Fibroblast of lung (primary cell): Measurements from ENCODE around the gene C6orf141. TPM values are rescaled to one million over a fixed set of nuclear protein-coding genes. Genes with fewer than 3 reads are reported as not detected.

Experiments used
- DNase-seq, 2 donors: peaks; one replicate each; pipeline versions ENCODE4 v3.0.0 to v3.0.0-alpha.2; 2010; ENCODE audit warnings: low read depth in 2 of 2
- H2AFZ ChIP-seq: 2 replicates; pipeline ENCODE4 v1.5.1; 2012; ENCODE audit warnings: low read length, control low read depth, inconsistent platforms
- H3K27ac ChIP-seq: 2 replicates; pipeline ENCODE4 v1.5.1; 2011; ENCODE audit warnings: low read length, control low read depth; ENCODE audit not compliant: insufficient read depth
- H3K27me3 ChIP-seq: 2 replicates; pipeline ENCODE4 v1.5.1; 2011; ENCODE audit warnings: mild to moderate bottlenecking, low read length; ENCODE audit not compliant: control insufficient read depth, insufficient read depth
- H3K36me3 ChIP-seq: 2 replicates; pipeline ENCODE4 v1.5.1; 2011; ENCODE audit warnings: low read length; ENCODE audit not compliant: control insufficient read depth, insufficient read depth
- H3K4me1 ChIP-seq: 2 replicates; pipeline ENCODE4 v1.5.1; 2011; ENCODE audit warnings: low read length; ENCODE audit not compliant: control insufficient read depth, insufficient read depth; ENCODE audit errors: extremely low read depth
- H3K4me2 ChIP-seq: 2 replicates; pipeline ENCODE4 v1.5.1; 2011; ENCODE audit warnings: low read length, control low read depth; ENCODE audit not compliant: insufficient read depth; ENCODE audit errors: extremely low read depth
- H3K4me3 ChIP-seq, 4 experiments: fragments of 200-600 bp in 1 of 4; sonication (generic) in 1 of 4; replicated peaks in 1 of 4; 2 replicates each; pipeline ENCODE4 v1.5.1; 2011 to 2016; ENCODE audit warnings: low read length in 4 of 4, low read depth in 3 of 4, mild to moderate bottlenecking in 3 of 4, control low read depth in 2 of 4, inconsistent platforms in 1 of 4, mixed read lengths in 1 of 4; ENCODE audit not compliant: insufficient read depth in 1 of 4; ENCODE audit errors: control extremely low read depth in 1 of 4
- H3K79me2 ChIP-seq: 2 replicates; pipeline ENCODE4 v1.5.1; 2012; ENCODE audit warnings: mild to moderate bottlenecking, low read length, inconsistent platforms; ENCODE audit not compliant: control insufficient read depth, insufficient read depth
- H3K9ac ChIP-seq: 2 replicates; pipeline ENCODE4 v1.5.1; 2011; ENCODE audit warnings: mild to moderate bottlenecking, low read length, control low read depth; ENCODE audit not compliant: insufficient read depth
- H3K9me3 ChIP-seq: 2 replicates; pipeline ENCODE4 v1.5.1; 2012; ENCODE audit warnings: low read depth, low read length; ENCODE audit not compliant: control insufficient read depth, insufficient read depth
- H4K20me1 ChIP-seq: 2 replicates; pipeline ENCODE4 v1.5.1; 2011; ENCODE audit warnings: low read length; ENCODE audit not compliant: control insufficient read depth, insufficient read depth; ENCODE audit errors: extremely low read depth
- CTCF ChIP-seq, 2 donors: IDR thresholded peaks in 1 of 2; conservative IDR thresholded peaks in 1 of 2; 1 replicate in 1 of 2; 2 replicates in 1 of 2; pipeline ENCODE4 v1.5.1; 2011 to 2012; ENCODE audit warnings: low read length in 2 of 2, control low read depth in 1 of 2, inconsistent platforms in 1 of 2, low read depth in 1 of 2, mild to moderate bottlenecking in 1 of 2
- EZH2 ChIP-seq: IDR thresholded peaks from 2 replicates; pipeline ENCODE4 v1.5.1; 2012; ENCODE audit warnings: low read length, control low read depth, mild to moderate bottlenecking; ENCODE audit errors: missing control alignments
- polyA plus RNA-seq, 2 donors: library from polyadenylated mRNA; depleted of rRNA in 1 of 2; stranded (reverse) in 1 of 2; unstranded in 1 of 2; fragments of >200 nt; gene quantifications; 2 replicates each; pipeline ENCODE4 v1.2.1, GENCODE V29; 2011 to 2012; ENCODE audit warnings: missing spikeins in 1 of 2
- total RNA-seq: library from RNA; depleted of rRNA; stranded (reverse); fragments of >200 nt; gene quantifications from 2 replicates; pipeline ENCODE4 v1.2.1, GENCODE V29; 2014

The C6orf141 gene
- total and polyA plus RNA-seq, 2 donors (not counting 1 experiment from before 2014, with no cell fraction given): 0.06 to 0.33 TPM

GRCh38 chr6:49549691-49550491, 577 bp upstream of the C6orf141 start:
- Histone ChIP-seq H3K79me2 (no peaks in the 10 kb centered on the region), H3K27me3 (peaks cover 10% of the 10 kb centered on the region), H4K20me1 (no peaks in the 10 kb centered on the region), H3K9me3 (no peaks in the 10 kb centered on the region), H2AFZ (no peak overlapping the region), H3K9ac (no peak overlapping the region), H3K27ac (no peak overlapping the region), H3K36me3 (no peaks in the 10 kb centered on the region), H3K4me3 (peak overlapping the region; percentile 24 to 65 (median 45)), H3K4me1 (no peaks in the 10 kb centered on the region), H3K4me2 (peak overlapping the region; percentile 53)
- TF ChIP-seq EZH2 (no peak), CTCF (conservative IDR thresholded peaks at IDR 0.05 in 1 of 2, IDR thresholded peaks at IDR 0.05 in 1 of 2; ENCODE audit: low read depth in 1 of 2, low read length in 2 of 2) (no peak)
- DNase-seq: no peak

- no peaks in the 10 kb centered on the region for H3K9me3 ChIP-seq
- TF ChIP-seq CTCF (conservative IDR thresholded peaks at IDR 0.05 in 1 of 2, IDR thresholded peaks at IDR 0.05 in 1 of 2; ENCODE audit: low read depth in 1 of 2, low read length in 2 of 2): no peak
- peak; percentile 63 for TF ChIP-seq EZH2
- H2AFZ ChIP-seq: peak overlapping the region; percentile 68
- peak in 1 of 2 donors; percentile 50 for DNase-seq
- H3K4me3 ChIP-seq: peak overlapping the region; percentile 24 to 72 (median 45)
- H3K4me1 ChIP-seq: no peaks in the 10 kb centered on the region
- H3K27me3 ChIP-seq: peaks cover 10% of the 10 kb centered on the region
- no peaks in the 10 kb centered on the region for H4K20me1 ChIP-seq
- H3K4me2 ChIP-seq: peak overlapping the region; percentile 53
- H3K9ac ChIP-seq: no peak overlapping the region
- H3K36me3 ChIP-seq: no peaks in the 10 kb centered on the region
- H3K27ac ChIP-seq: no peak overlapping the region
- no peaks in the 10 kb centered on the region for H3K79me2 ChIP-seq
Measured at GRCh38 chr6:49551078-49551865, 804 bp downstream of the C6orf141 start.

- H2AFZ ChIP-seq: no peak overlapping the region
- no peak overlapping the region for H3K4me2 ChIP-seq
- no peaks in the 10 kb centered on the region for H3K9me3 ChIP-seq
- no peaks in the 10 kb centered on the region for H3K4me1 ChIP-seq
- no peak overlapping the region for H3K9ac ChIP-seq
- H3K79me2 ChIP-seq: no peaks in the 10 kb centered on the region
- TF ChIP-seq CTCF (conservative IDR thresholded peaks at IDR 0.05 in 1 of 2, IDR thresholded peaks at IDR 0.05 in 1 of 2; ENCODE audit: low read depth in 1 of 2, low read length in 2 of 2) (no peak), EZH2 (no peak)
- H3K27ac ChIP-seq: no peak overlapping the region
- H3K4me3 ChIP-seq: peak overlapping the region in 3 of 4 experiments; percentile 24 to 72 (median 57)
- no peaks in the 10 kb centered on the region for H4K20me1 ChIP-seq
- peaks cover 10% of the 10 kb centered on the region for H3K27me3 ChIP-seq
- DNase-seq: no peak
- H3K36me3 ChIP-seq: no peaks in the 10 kb centered on the region
Measured at GRCh38 chr6:49551866-49552129, 1.3 kb downstream of the C6orf141 start.
